Activated naive CD4-positive, alpha-beta T cell treated with anti-CD3 and anti-CD28 coated beads, Interleukin-2, amount 50 U/mL, for 72 hours (primary cell): ENCODE results near the gene PEAK3. TPM values are rescaled to one million over a fixed set of nuclear protein-coding genes. Genes with fewer than 3 reads are reported as not detected.

Experiments used
- ATAC-seq, 2 donors: fragments of 150-1000 bp; cut with Tn5 transposase; 2 replicates each; pipeline ENCODE4 v1.10.0; 2021; ENCODE audit warnings: mild to moderate bottlenecking in 2 of 2, moderate library complexity in 2 of 2
- DNase-seq, 2 donors: peaks; one replicate each; pipeline ENCODE4 v3.0.0; 2021 to 2022; ENCODE audit warnings: low spot score in 2 of 2
- H3K27ac Mint-ChIP-seq, 2 donors: one replicate each; pipeline ENCODE4 v1.8.0; 2022; ENCODE audit warnings: mild to moderate bottlenecking in 2 of 2, mixed read lengths in 2 of 2
- H3K36me3 Mint-ChIP-seq, 2 donors: one replicate each; pipeline ENCODE4 v1.8.0; 2022; ENCODE audit warnings: mixed read lengths in 2 of 2
- H3K9me3 Mint-ChIP-seq, 2 donors: one replicate each; pipeline ENCODE4 v1.8.0; 2022; ENCODE audit warnings: mixed read lengths in 2 of 2
- total RNA-seq, 2 donors: library from RNA; stranded (reverse); gene quantifications; one replicate each; pipeline ENCODE4 v1.2.3, GENCODE V29; 2022

The PEAK3 gene
- total RNA-seq, 2 donors from 2014 or later, result not detected

DNA sequence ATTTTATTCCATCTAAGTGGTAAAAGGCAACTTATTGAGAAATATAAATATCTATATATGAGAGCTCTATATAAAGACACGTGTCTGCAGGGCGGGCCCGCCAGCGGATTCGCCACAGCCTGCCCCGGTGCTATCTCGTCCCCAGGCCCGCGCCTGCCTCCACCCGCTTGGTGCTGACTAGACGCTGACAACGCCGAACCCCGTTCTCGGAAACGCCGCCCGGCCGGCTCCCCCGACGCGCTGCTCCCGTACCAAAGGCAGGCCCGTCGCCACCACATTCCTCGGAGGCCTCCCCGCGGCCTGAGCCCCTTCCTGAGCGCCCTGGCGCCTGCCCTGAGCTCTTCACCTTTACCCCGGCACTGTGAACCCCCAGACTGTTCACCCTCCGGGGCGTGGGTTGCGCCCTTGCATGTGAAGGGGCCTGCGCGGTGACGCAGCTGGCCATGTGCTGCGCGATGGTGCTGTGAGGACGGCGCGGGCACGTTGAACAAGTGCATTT, 51.9 kb downstream of the PEAK3 start:
- no peaks in the 10 kb centered on the region for H3K9me3 Mint-ChIP-seq
- H3K36me3 Mint-ChIP-seq, result peaks cover 0 to 1% of the 10 kb centered on the region in 2 donors
- DNase-seq (no peak), ATAC-seq (no peak)
- H3K27ac Mint-ChIP-seq, result peak overlapping the region in 1 of 2 donors; percentile 66

DNA sequence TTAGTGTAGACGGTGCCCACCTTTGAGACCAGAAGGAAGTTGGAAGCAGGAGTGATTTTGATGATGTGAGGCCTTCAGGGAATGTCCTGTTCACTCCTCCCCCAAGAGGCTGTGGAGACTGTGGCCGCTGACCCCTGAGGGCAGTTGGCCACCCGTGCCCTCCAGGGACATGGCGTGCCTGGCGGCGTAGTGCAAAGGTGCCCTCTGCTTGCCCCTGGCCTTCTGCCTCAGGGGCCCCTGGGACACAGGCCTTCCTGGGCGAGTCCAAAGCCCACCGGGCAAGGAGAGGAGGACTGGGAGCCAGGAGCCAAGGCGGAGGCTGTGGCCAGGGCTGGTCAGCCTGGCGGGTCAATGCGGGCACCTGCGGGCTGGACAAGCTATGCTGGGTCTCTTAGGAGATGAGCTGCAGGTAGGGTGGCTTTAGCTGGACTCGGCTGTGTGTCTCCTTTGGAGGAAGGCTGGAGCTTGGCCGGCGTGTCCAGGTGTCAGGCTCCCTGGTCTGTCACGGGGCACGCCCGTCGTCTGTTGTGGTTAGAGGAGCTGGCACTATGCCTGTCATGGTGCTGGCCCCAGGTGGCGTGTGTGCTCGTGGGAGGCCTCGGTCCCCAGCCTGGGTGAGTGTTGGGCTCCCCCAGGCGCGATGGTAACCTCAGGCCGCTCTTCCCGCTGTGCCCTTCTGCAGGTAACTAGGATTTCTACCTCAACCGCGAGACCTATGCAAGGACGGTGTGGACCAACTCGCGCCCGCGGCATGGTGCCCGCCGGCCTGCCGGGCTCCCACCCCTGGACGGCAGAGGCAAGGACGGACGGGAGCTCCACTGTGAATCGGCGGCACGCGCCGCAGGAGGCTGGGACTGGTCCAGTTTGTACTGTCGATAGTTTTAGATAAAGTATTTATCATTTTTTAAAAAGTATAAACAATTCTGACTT, 52.6 kb downstream of the PEAK3 start:
- Mint-ChIP-seq H3K9me3 (no peaks in the 10 kb centered on the region), H3K36me3 (peaks cover 0 to 7% of the 10 kb centered on the region in 2 donors), H3K27ac (peak overlapping the region in 1 of 2 donors; percentile 80)
- ATAC-seq (peak in 1 of 2 donors; percentile 6), DNase-seq (no peak)

- peak overlapping the region in 1 of 2 donors; percentile 80 for H3K27ac Mint-ChIP-seq
- DNase-seq (no peak), ATAC-seq (no peak)
- H3K9me3 Mint-ChIP-seq, result no peaks in the 10 kb centered on the region
- H3K36me3 Mint-ChIP-seq, result peaks cover 0 to 12% of the 10 kb centered on the region in 2 donors
Observed at GRCh38 chr19:2228157-2229030, 53.6 kb downstream of the PEAK3 start.

GRCh38 chr19:2227415-2228156, 54.4 kb downstream of the PEAK3 start:
- DNase-seq, result no peak
- Mint-ChIP-seq H3K9me3 (no peaks in the 10 kb centered on the region), H3K27ac (no peak overlapping the region), H3K36me3 (peaks cover 0 to 12% of the 10 kb centered on the region in 2 donors)
- ATAC-seq, result no peak

DNA sequence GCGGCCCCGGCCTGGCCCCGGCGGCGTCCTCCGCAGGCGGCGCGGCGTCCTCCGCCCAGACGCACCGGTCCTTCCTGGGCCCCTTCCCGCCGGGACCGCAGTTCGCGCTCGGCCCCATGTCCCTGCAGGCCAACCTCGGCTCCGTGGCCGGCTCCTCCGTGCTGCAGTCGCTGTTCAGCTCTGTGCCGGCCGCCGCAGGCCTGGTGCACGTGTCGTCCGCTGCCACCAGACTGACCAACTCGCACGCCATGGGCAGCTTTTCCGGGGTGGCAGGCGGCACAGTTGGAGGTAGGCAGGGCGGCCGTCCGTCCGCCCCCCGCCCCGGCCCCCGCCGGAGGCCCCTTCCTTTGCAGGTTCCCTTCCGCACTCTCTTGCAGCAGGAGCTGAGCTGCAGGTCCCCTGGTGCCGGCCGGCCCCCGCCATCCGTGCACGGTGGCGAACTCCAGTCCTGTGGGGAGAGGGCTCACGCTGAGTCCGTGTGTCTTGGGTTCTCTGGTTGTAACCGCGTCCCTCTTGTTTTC, 55.1 kb downstream of the PEAK3 start:
- DNase-seq, result no peak
- Mint-ChIP-seq H3K9me3 (no peaks in the 10 kb centered on the region), H3K27ac (no peak overlapping the region), H3K36me3 (peaks cover 0 to 12% of the 10 kb centered on the region in 2 donors)
- ATAC-seq, result no peak

GRCh38 chr19:2226051-2226839, 55.7 kb downstream of the PEAK3 start:
- Mint-ChIP-seq H3K36me3 (peaks cover 0 to 12% of the 10 kb centered on the region in 2 donors), H3K9me3 (no peaks in the 10 kb centered on the region)
- no peak for ATAC-seq

GRCh38 chr19:2225415-2226050, 56.4 kb downstream of the PEAK3 start:
- DNase-seq (no peak), ATAC-seq (no peak)
- Mint-ChIP-seq H3K27ac (peak overlapping the region in 1 of 2 donors; percentile 76), H3K36me3 (peaks cover 0 to 12% of the 10 kb centered on the region in 2 donors), H3K9me3 (no peaks in the 10 kb centered on the region)

More at GRCh38 chr19:2226051-2226839, 55.7 kb downstream of the PEAK3 start:
- DNase-seq, result no peak
- peak overlapping the region in 1 of 2 donors; percentile 76 for H3K27ac Mint-ChIP-seq

- DNase-seq (no peak), ATAC-seq (no peak)
- Mint-ChIP-seq H3K36me3 (peaks cover 0 to 12% of the 10 kb centered on the region in 2 donors), H3K9me3 (no peaks in the 10 kb centered on the region), H3K27ac (peak overlapping the region; percentile 76 to 92)
Observed at GRCh38 chr19:2224754-2225349, 57.1 kb downstream of the PEAK3 start.

Other genes with a start within 250 kb of the PEAK3 start
- gene MKNK2, start 230.9 kb downstream of the PEAK3 start, total RNA-seq, result 100 to 1,000 TPM; 211 to 261 TPM
- gene MOB3A, start 185.8 kb downstream of the PEAK3 start, total RNA-seq, result 100 to 1,000 TPM in 1 of 2 donors, 10 to 100 TPM in 1; 91.8 to 183 TPM
- gene IZUMO4, start 185.3 kb downstream of the PEAK3 start, total RNA-seq, result 100 to 1,000 TPM in 1 of 2 donors, 10 to 100 TPM in 1; 29.7 to 105 TPM
- gene AP3D1, start 130.6 kb downstream of the PEAK3 start, total RNA-seq, result 10 to 100 TPM; 83.5 to 91.7 TPM
- 100 to 1,000 TPM in 1 of 2 donors, 10 to 100 TPM in 1; 64.2 to 154 TPM for gene DOT1L, start 118.2 kb downstream of the PEAK3 start, total RNA-seq
- 10 to 100 TPM; 41.9 to 69.9 TPM for gene PLEKHJ1, start 45.8 kb downstream of the PEAK3 start, total RNA-seq
- 100 to 1,000 TPM; 145 to 154 TPM for gene SF3A2, start 45.4 kb downstream of the PEAK3 start, total RNA-seq
- gene AMH, start 32.9 kb downstream of the PEAK3 start, total RNA-seq, result 1 to 10 TPM; 1.9 to 2.9 TPM
- under 1 TPM; 0.39 to 0.56 TPM for gene JSRP1, start 25.8 kb downstream of the PEAK3 start, total RNA-seq
- under 1 TPM in 1 of 2 donors, not detected in 1; 0.25 TPM for gene LINGO3, start 26.0 kb upstream of the PEAK3 start, total RNA-seq
- 100 to 1,000 TPM; 115 to 140 TPM for gene LSM7, start 46.4 kb upstream of the PEAK3 start, total RNA-seq
- gene SPPL2B, start 46.5 kb upstream of the PEAK3 start, total RNA-seq, result 10 to 100 TPM; 38.5 to 61.6 TPM
- gene TMPRSS9, start 78.1 kb upstream of the PEAK3 start, total RNA-seq, result not detected
- 100 to 1,000 TPM in 1 of 2 donors, 10 to 100 TPM in 1; 46.5 to 103 TPM for gene TIMM13, start 145.4 kb upstream of the PEAK3 start, total RNA-seq
- gene LMNB2, start 174.8 kb upstream of the PEAK3 start, total RNA-seq, result 10 to 100 TPM; 46.7 to 94.0 TPM
- gene GADD45B, start 194.0 kb upstream of the PEAK3 start, total RNA-seq, result 10 to 100 TPM; 60.9 to 94.1 TPM